ENCODE results near the gene PHACTR1. TPM values are rescaled to one million over a fixed set of nuclear protein-coding genes. Genes with fewer than 3 reads are reported as not detected.

PHACTR1 gene
- total and polyA plus RNA-seq, 7 donors = 0.60 to 7.5 (median 3.7) TPM

DNA sequence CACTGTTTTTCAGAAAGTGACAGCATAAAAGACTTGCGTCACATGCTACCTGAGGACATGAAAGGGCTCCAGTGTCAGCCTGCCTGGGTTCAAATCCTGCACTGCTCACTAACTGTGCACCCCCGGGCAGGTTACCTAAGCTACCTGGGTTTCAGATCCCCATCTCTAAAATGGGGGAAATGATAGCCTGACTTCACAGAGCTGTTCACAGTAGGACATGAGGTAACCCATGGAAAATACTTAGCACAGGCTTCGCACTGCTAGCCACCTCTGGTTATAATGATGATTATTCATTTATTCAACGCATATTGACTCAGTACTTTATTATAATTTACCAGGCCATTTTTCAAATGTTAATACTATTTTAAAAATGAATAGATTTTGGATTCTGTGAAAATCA, 588.7 kb downstream of the PHACTR1 start:
- no peak for DNase-seq
- no peak overlapping the region for H3K4me3 ChIP-seq
- WGBS, 2 donors = 77 to 82% methylated on average over 4 of the region's 4 CpGs
- no peak overlapping the region for H3K27ac ChIP-seq
- H3K4me1 ChIP-seq = peaks cover 0 to 26% (median 21%) of the 10 kb centered on the region in 4 donors
- H3K36me3 ChIP-seq = peaks cover 0 to 45% (median 0%) of the 10 kb centered on the region in 4 donors
- intact Hi-C loops (cut with DNase I) = no loop called here
- H3K9me3 ChIP-seq = no peaks in the 10 kb centered on the region
- H3K27me3 ChIP-seq = no peaks in the 10 kb centered on the region
- TF ChIP-seq POLR2A (IDR thresholded peaks at IDR 0.05) (no peak), EP300 (IDR thresholded peaks at IDR 0.05) (no peak), POLR2AphosphoS5 (IDR thresholded peaks at IDR 0.05) (no peak)
- TF ChIP-seq, protein P1, sequence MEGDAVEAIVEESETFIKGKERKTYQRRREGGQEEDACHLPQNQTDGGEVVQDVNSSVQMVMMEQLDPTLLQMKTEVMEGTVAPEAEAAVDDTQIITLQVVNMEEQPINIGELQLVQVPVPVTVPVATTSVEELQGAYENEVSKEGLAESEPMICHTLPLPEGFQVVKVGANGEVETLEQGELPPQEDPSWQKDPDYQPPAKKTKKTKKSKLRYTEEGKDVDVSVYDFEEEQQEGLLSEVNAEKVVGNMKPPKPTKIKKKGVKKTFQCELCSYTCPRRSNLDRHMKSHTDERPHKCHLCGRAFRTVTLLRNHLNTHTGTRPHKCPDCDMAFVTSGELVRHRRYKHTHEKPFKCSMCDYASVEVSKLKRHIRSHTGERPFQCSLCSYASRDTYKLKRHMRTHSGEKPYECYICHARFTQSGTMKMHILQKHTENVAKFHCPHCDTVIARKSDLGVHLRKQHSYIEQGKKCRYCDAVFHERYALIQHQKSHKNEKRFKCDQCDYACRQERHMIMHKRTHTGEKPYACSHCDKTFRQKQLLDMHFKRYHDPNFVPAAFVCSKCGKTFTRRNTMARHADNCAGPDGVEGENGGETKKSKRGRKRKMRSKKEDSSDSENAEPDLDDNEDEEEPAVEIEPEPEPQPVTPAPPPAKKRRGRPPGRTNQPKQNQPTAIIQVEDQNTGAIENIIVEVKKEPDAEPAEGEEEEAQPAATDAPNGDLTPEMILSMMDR (IDR thresholded peaks at IDR 0.05) = no peak

DNA sequence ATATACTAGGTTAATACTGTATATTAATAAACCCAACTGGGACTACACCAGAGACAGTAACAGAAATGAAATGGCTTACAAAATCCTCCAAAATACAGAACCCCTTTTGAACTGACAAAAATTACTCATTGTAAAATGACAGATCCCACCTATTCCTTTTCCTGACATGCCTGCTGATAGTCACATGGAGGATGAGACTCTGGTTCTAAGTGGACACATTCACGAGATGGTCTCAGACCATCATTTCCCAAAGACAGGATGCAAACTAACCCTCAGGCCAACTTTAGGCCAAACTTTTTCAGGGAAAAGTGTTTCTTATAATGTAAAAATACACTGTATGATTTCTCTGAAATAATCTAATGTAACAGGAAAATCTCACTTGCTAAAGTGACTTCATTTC, 589.2 kb downstream of the PHACTR1 start:
- TF ChIP-seq POLR2A (IDR thresholded peaks at IDR 0.05) (no peak), EP300 (IDR thresholded peaks at IDR 0.05) (no peak), POLR2AphosphoS5 (IDR thresholded peaks at IDR 0.05) (no peak)
- TF ChIP-seq, protein P1 (IDR thresholded peaks at IDR 0.05) = no peak
- intact Hi-C loops (cut with DNase I) = no loop called here
- H3K4me1 ChIP-seq = peaks cover 0 to 26% (median 21%) of the 10 kb centered on the region in 4 donors
- no peaks in the 10 kb centered on the region for H3K9me3 ChIP-seq
- H3K36me3 ChIP-seq = peaks cover 0 to 43% (median 0%) of the 10 kb centered on the region in 4 donors
- no peak overlapping the region for H3K27ac ChIP-seq
- DNase-seq = no peak
- H3K4me3 ChIP-seq = no peak overlapping the region
- 91 to 98% methylated on average over 1 of the region's 1 CpG for WGBS, 2 donors
- H3K27me3 ChIP-seq = no peaks in the 10 kb centered on the region

DNA sequence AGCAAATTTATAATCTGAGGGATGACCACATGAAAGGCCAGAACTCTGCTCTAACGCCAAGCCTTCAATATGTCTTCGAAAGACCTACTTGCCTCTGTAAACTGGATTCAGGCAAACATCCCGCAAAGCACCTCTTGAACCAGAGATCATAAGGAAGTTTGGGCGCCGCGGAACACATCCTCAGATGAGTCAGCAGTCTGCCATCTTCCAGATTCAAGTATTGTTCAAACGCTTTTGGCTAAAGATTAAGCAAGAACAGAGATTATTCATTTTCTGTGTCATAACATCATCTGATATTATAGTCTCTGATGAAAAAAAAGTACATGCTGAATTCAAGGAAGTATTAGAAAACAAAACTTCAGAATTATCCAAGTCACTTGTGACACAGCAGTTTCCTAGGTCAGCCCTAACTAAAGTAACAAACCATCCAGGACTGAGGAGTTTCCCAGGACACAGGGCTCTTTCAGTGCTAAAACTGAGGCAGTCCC, 591.0 kb downstream of the PHACTR1 start:
- no peak for DNase-seq
- H3K36me3 ChIP-seq = peaks cover 0 to 49% (median 0%) of the 10 kb centered on the region in 4 donors
- intact Hi-C loops (cut with DNase I) = no loop called here

GRCh38 chr6:13308332-13308731, 591.8 kb downstream of the PHACTR1 start:
- intact Hi-C loops (cut with DNase I) = no loop called here
- Histone ChIP-seq H3K4me1 (peaks cover 0 to 14% (median 11%) of the 10 kb centered on the region in 4 donors), H3K36me3 (peaks cover 0 to 55% (median 0%) of the 10 kb centered on the region in 4 donors), H3K4me3 (no peak overlapping the region), H3K9me3 (no peaks in the 10 kb centered on the region), H3K27ac (no peak overlapping the region), H3K27me3 (no peaks in the 10 kb centered on the region)
- no peak for DNase-seq
- TF ChIP-seq EP300 (IDR thresholded peaks at IDR 0.05) = no peak
- TF ChIP-seq, protein P1 (IDR thresholded peaks at IDR 0.05) = no peak
- no peak for TF ChIP-seq POLR2A (IDR thresholded peaks at IDR 0.05)
- TF ChIP-seq POLR2AphosphoS5 (IDR thresholded peaks at IDR 0.05) = no peak
- 90% methylated on average over 1 of the region's 1 CpG for WGBS, 2 donors

More for the DNA sequence above, 591.0 kb downstream of the PHACTR1 start:
- H3K4me1 ChIP-seq = peaks cover 0 to 21% (median 18%) of the 10 kb centered on the region in 4 donors
- H3K9me3 ChIP-seq = no peaks in the 10 kb centered on the region
- WGBS, 2 donors = 75 to 77% methylated on average over 7 of the region's 7 CpGs
- no peak overlapping the region for H3K4me3 ChIP-seq
- TF ChIP-seq POLR2AphosphoS5 (IDR thresholded peaks at IDR 0.05) = no peak
- no peak for TF ChIP-seq EP300 (IDR thresholded peaks at IDR 0.05)
- TF ChIP-seq POLR2A (IDR thresholded peaks at IDR 0.05) = no peak
- TF ChIP-seq, protein P1 (IDR thresholded peaks at IDR 0.05) = no peak
- H3K27me3 ChIP-seq = no peaks in the 10 kb centered on the region
- no peak overlapping the region for H3K27ac ChIP-seq

DNA sequence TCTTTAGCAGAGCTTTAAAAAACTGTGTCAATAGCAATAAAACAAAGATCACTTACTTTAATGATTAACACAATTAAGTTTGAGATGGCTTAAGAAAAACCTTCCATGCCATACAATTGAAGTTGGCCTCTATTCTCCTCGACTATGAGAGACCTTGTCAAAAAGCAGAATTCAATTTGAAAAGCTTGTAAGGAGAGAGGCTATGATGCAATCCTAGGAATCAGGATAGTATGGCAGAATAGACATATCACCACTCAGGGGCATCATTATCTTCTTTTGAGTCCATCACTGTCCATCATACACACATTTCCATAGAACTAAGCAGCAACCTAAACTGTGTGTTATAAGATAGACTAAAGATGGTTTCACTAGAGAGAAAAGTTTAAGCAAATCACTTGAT, 594.6 kb downstream of the PHACTR1 start:
- Histone ChIP-seq H3K4me3 (no peak overlapping the region), H3K4me1 (no peaks in the 10 kb centered on the region), H3K36me3 (peaks cover 0 to 69% (median 12%) of the 10 kb centered on the region in 4 donors), H3K27ac (no peak overlapping the region), H3K9me3 (no peaks in the 10 kb centered on the region), H3K27me3 (no peaks in the 10 kb centered on the region)
- TF ChIP-seq POLR2A (IDR thresholded peaks at IDR 0.05) = no peak
- TF ChIP-seq, protein P1 (IDR thresholded peaks at IDR 0.05) = no peak
- no peak for TF ChIP-seq POLR2AphosphoS5 (IDR thresholded peaks at IDR 0.05)
- no peak for TF ChIP-seq EP300 (IDR thresholded peaks at IDR 0.05)
- intact Hi-C loops (cut with DNase I) = no loop called here
- no peak for DNase-seq
- WGBS, 2 donors = 0 to 22% methylated on average over 1 of the region's 1 CpG
